Spleen (tissue), 10 donors: ENCODE measurements around the gene PLA2G5. TPM values are rescaled to one million over a fixed set of nuclear protein-coding genes. Genes with fewer than 3 reads are reported as not detected.

ENCODE experiments used
- polyA plus RNA-seq, 3 donors: library from polyadenylated mRNA; stranded (reverse); fragments of 200-250 nt; gene quantifications; one replicate each; pipeline ENCODE4 v1.2.1, GENCODE V29; 2013
- total RNA-seq, 7 donors: library from RNA; depleted of rRNA in 3 of 7; stranded (reverse); fragments of >200 nt in 3 of 7; fragmentation: NEBNext Ultra II Directional in 4 of 7; extraction: Animal tissue kit (Norgen Biotek cat#: 25700) in 4 of 7; gene quantifications; one replicate each; pipeline versions ENCODE4 v1.1.0 to v1.2.1, GENCODE V29; 2016 to 2021
- donor health status: healthy with polysubstance abuse.
- donor health status: DM: no; HTN: no; CAD: no; lungs with moderate emphysema.
- donor health status: DM: no; HTN: no; CAD: no.
- donor health status: Bipolar disorder and iron deficiency.
- donor health status: healthy.
- donor health status: DM: no; HTN: no; CAD: no.
- donor health status: DM: yes; HTN: yes; CAD: no.

PLA2G5 gene
- total and polyA plus RNA-seq, 10 donors: 0.34 to 2.0 (median 0.89) TPM; not detected in 3

Other genes with a start within 250 kb of the PLA2G5 start
- gene OTUD3, start 187.8 kb upstream of the PLA2G5 start, total RNA-seq: 10 to 100 TPM in 3 of 7 donors, 1 to 10 TPM in 4; 5.1 to 14.0 (median 8.4) TPM
- 1 to 10 TPM; 1.5 to 2.8 (median 2.8) TPM for gene OTUD3, start 187.8 kb upstream of the PLA2G5 start, polyA plus RNA-seq
- not detected for gene PLA2G2E, start 146.6 kb upstream of the PLA2G5 start, total RNA-seq
- not detected for gene PLA2G2E, start 146.6 kb upstream of the PLA2G5 start, polyA plus RNA-seq
- gene PLA2G2A, start 90.6 kb upstream of the PLA2G5 start, total RNA-seq: 1 to 10 TPM in 2 of 7 donors, not detected in 5; 1.6 to 1.9 TPM
- 10 to 100 TPM in 1 of 3 donors, 1 to 10 TPM in 1, under 1 TPM in 1; 0.26 to 17.8 (median 4.3) TPM for gene PLA2G2A, start 90.6 kb upstream of the PLA2G5 start, polyA plus RNA-seq
- 10 to 100 TPM in 1 of 7 donors, 1 to 10 TPM in 5, under 1 TPM in 1; 0.92 to 17.4 (median 5.9) TPM for gene PLA2G2D, start 49.3 kb downstream of the PLA2G5 start, total RNA-seq
- 10 to 100 TPM in 2 of 3 donors, 1 to 10 TPM in 1; 5.7 to 28.7 (median 10.6) TPM for gene PLA2G2D, start 49.3 kb downstream of the PLA2G5 start, polyA plus RNA-seq
- not detected for gene PLA2G2F, start 69.1 kb downstream of the PLA2G5 start, total RNA-seq
- not detected for gene PLA2G2F, start 69.1 kb downstream of the PLA2G5 start, polyA plus RNA-seq
- under 1 TPM; 0.15 to 0.26 (median 0.19) TPM for gene UBXN10, start 115.9 kb downstream of the PLA2G5 start, total RNA-seq
- under 1 TPM; 0.07 to 0.18 (median 0.10) TPM for gene UBXN10, start 115.9 kb downstream of the PLA2G5 start, polyA plus RNA-seq
- under 1 TPM in 1 of 7 donors, not detected in 6; 0.17 TPM for gene PLA2G2C, start 116.3 kb downstream of the PLA2G5 start, total RNA-seq
- gene PLA2G2C, start 116.3 kb downstream of the PLA2G5 start, polyA plus RNA-seq: not detected
- under 1 TPM in 1 of 7 donors, not detected in 6; 0.28 TPM for gene VWA5B1, start 220.7 kb downstream of the PLA2G5 start, total RNA-seq
- gene VWA5B1, start 220.7 kb downstream of the PLA2G5 start, polyA plus RNA-seq: not detected